Stimulated activated CD4-positive, alpha-beta T cell treated with anti-CD3 and anti-CD28 coated beads, Interleukin-4, amount 100 ng/mL, for 48 hours (primary cell): ENCODE measurements around the gene PSIP1.
"Not testable (repeated sequence)": the region's sequence is repeated elsewhere in the genome, so short reads cannot be mapped to it uniquely, and the experiment has no call there.

Experiments
- DNase-seq, 2 donors: peaks; one replicate each; pipeline ENCODE4 v3.0.0-alpha.2; 2020; ENCODE audit warnings: low read depth in 2 of 2

The PSIP1 gene

GRCh38 chr9:15505921-15506320, 4.8 kb downstream of the PSIP1 start:
- no peak for DNase-seq

GRCh38 chr9:15501803-15502202, 9.0 kb downstream of the PSIP1 start:
- no peak for DNase-seq

- no peak for DNase-seq
These were observed 9.6 kb downstream of the PSIP1 start for GRCh38 chr9:15501179-15501578.

GRCh38 chr9:15499139-15499538, 11.6 kb downstream of the PSIP1 start:
- no peak for DNase-seq

GRCh38 chr9:15498246-15498995, 12.3 kb downstream of the PSIP1 start:
- no peak for DNase-seq

GRCh38 chr9:15492485-15493150, 18.2 kb downstream of the PSIP1 start:
- no peak for DNase-seq

- DNase-seq, result no peak
These were observed 18.8 kb downstream of the PSIP1 start for GRCh38 chr9:15491950-15492349.

- DNase-seq, result no peak
These were observed 24.7 kb downstream of the PSIP1 start for GRCh38 chr9:15485836-15486666.

- no peak for DNase-seq
These were observed 26.0 kb downstream of the PSIP1 start for GRCh38 chr9:15484802-15485201.

- no peak for DNase-seq
These were observed 28.6 kb downstream of the PSIP1 start for GRCh38 chr9:15482146-15482545.

- DNase-seq, result no peak
These were observed 30.7 kb downstream of the PSIP1 start for GRCh38 chr9:15480028-15480427.

- DNase-seq, result no peak
These were observed 34.7 kb downstream of the PSIP1 start for GRCh38 chr9:15475923-15476536.

GRCh38 chr9:15469862-15470261, 40.9 kb downstream of the PSIP1 start:
- no peak for DNase-seq

- DNase-seq, result no peak
These were observed 41.4 kb downstream of the PSIP1 start for GRCh38 chr9:15469406-15469805.

- no peak for DNase-seq
These were observed 42.6 kb downstream of the PSIP1 start for GRCh38 chr9:15468145-15468544.

- no peak for DNase-seq
These were observed 49.2 kb downstream of the PSIP1 start for GRCh38 chr9:15461601-15462000.

- no peak for DNase-seq
These were observed 49.7 kb downstream of the PSIP1 start for GRCh38 chr9:15461056-15461455.

- no peak for DNase-seq
These were observed 56.8 kb downstream of the PSIP1 start for GRCh38 chr9:15453956-15454355.

- DNase-seq, result no peak
These were observed 66.6 kb downstream of the PSIP1 start for GRCh38 chr9:15444141-15444540.

GRCh38 chr9:15442264-15442663, 68.5 kb downstream of the PSIP1 start:
- not testable (repeated sequence) for DNase-seq

- DNase-seq, result not testable (repeated sequence)
These were observed 68.9 kb downstream of the PSIP1 start for GRCh38 chr9:15441841-15442240.

GRCh38 chr9:15438891-15439290, 71.9 kb downstream of the PSIP1 start:
- DNase-seq, result no peak
